ENCODE results near the gene APP. TPM values are rescaled to one million over a fixed set of nuclear protein-coding genes. Genes with fewer than 3 reads are reported as not detected.

Gene APP
- total and polyA plus RNA-seq, 2 experiments from 2014 or later = 55.7 to 316 TPM

DNA sequence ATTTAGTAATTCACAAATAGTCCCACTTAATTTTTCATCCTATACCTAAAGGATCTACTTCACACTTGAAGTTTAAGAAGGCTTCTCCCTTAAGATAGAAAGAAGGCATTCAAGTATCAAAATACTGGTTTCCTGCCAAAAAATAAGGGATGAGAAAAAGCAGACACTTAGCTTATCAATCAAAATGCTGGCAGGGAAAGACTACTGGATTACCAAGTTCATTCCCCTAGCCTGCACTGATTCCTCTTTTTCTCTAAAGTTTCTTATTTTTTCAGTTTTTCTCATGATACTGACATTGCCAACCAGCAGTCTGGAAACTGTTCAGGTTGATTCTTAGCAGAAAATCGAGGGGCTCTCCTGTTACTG, 231.2 kb downstream of the APP start:
- Histone ChIP-seq H4K20me1 (ENCODE audit: insufficient read depth, poor library complexity, severe bottlenecking) (no peaks in the 10 kb centered on the region), H3K4me2 (no peak overlapping the region), H2AFZ (no peak overlapping the region), H3K4me1 (ENCODE audit: insufficient read depth) (peaks cover 7% of the 10 kb centered on the region), H3K27me3 (no peaks in the 10 kb centered on the region), H3K9me3 (ENCODE audit: low read depth) (no peaks in the 10 kb centered on the region), H3K27ac (no peak overlapping the region), H3K79me2 (peaks cover 6% of the 10 kb centered on the region), H3K4me3 (no peak overlapping the region), H3K9me2 (replicated peaks; ENCODE audit: insufficient read depth) (no peaks in the 10 kb centered on the region), H3K36me3 (replicated peaks; ENCODE audit: insufficient read depth, low read depth) (no peaks in the 10 kb centered on the region)
- TF ChIP-seq EZH2phosphoT487 (IDR thresholded peaks at IDR 0.05; ENCODE audit: low read depth, severe bottlenecking, unreplicated experiment) = no peak
- TF ChIP-seq, protein P1, sequence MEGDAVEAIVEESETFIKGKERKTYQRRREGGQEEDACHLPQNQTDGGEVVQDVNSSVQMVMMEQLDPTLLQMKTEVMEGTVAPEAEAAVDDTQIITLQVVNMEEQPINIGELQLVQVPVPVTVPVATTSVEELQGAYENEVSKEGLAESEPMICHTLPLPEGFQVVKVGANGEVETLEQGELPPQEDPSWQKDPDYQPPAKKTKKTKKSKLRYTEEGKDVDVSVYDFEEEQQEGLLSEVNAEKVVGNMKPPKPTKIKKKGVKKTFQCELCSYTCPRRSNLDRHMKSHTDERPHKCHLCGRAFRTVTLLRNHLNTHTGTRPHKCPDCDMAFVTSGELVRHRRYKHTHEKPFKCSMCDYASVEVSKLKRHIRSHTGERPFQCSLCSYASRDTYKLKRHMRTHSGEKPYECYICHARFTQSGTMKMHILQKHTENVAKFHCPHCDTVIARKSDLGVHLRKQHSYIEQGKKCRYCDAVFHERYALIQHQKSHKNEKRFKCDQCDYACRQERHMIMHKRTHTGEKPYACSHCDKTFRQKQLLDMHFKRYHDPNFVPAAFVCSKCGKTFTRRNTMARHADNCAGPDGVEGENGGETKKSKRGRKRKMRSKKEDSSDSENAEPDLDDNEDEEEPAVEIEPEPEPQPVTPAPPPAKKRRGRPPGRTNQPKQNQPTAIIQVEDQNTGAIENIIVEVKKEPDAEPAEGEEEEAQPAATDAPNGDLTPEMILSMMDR (IDR thresholded peaks at IDR 0.05; ENCODE audit: poor library complexity) = no peak
- no peak for DNase-seq (ENCODE audit: low spot score)
- 48% methylated on average over 1 of the region's 1 CpG for WGBS (ENCODE audit: low lambda C conversion rate, missing lambda C conversion rate)

DNA sequence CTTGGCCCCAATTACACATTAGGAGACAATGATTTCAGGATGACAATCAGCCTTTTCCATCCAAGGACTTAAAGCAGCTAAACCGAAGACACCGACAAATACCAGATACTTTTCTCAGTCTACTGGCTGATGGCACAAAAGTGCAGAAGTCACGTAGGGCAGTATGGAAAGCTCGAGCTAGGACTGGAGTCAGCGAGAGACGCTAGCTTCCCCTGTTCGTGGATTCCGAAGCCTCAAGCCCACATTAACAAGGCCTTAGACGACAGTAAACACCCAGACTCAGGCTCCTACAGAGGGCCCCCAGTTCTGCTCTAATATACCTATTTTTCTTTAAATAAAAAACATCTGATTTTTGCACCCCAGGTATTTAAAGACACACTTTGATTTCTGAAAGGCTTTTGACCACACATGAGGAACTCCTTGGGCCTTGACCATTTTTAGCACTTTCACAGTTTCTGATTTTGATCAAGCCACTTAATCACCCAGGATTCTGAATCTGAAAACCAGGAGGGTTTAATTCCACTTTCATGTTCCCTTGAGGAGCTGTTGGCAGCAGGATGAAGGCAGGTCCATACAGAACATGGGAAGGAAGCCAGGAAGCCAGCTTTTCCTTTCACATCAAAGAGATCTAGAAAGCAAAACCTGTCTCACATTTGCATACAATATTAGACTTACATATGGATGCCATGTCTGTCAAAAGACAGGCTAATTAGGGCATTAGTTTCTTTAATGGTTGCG, 231.7 kb downstream of the APP start:
- no peak for DNase-seq (ENCODE audit: low spot score)
- H3K4me1 ChIP-seq (ENCODE audit: insufficient read depth) = peaks cover 7% of the 10 kb centered on the region
- WGBS (ENCODE audit: low lambda C conversion rate, missing lambda C conversion rate) = 66% methylated on average over 10 of the region's 10 CpGs
- TF ChIP-seq EZH2phosphoT487 (IDR thresholded peaks at IDR 0.05; ENCODE audit: low read depth, severe bottlenecking, unreplicated experiment) = no peak
- no peak for TF ChIP-seq EZH2 (IDR thresholded peaks at IDR 0.05; ENCODE audit: borderline replicate concordance)
- TF ChIP-seq, protein P1 (IDR thresholded peaks at IDR 0.05; ENCODE audit: poor library complexity) = no peak
- H3K27me3 ChIP-seq = no peaks in the 10 kb centered on the region
- no peak overlapping the region for H3K4me3 ChIP-seq
- H3K9me3 ChIP-seq (ENCODE audit: low read depth) = no peaks in the 10 kb centered on the region
- H3K79me2 ChIP-seq = peaks cover 3% of the 10 kb centered on the region
- no peaks in the 10 kb centered on the region for H3K36me3 ChIP-seq (replicated peaks; ENCODE audit: insufficient read depth, low read depth)
- H3K9me2 ChIP-seq (replicated peaks; ENCODE audit: insufficient read depth) = no peaks in the 10 kb centered on the region
- H4K20me1 ChIP-seq (ENCODE audit: insufficient read depth, poor library complexity, severe bottlenecking) = no peaks in the 10 kb centered on the region
- no peak overlapping the region for H2AFZ ChIP-seq
- no peak overlapping the region for H3K27ac ChIP-seq
- H3K4me2 ChIP-seq = no peak overlapping the region

DNA sequence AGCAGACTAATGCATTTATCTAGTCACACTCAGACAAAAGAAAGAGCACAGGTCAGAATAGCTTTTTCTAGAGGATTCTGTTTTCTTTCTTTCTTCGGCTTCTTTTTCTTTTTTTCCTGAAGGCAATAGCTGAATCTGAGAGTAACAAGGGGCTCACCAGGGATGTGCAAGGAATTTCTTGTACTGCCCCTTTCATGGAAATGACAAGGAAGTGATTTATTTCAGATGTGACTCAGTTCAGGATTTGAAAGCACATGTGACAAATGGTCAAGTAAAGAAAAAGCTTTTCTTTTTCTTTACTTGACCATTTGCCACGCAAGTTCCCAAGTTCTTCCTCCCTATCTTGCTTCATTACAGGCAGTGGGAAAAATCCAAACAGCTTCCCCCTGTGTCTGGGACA, 233.8 kb downstream of the APP start:
- H3K9me2 ChIP-seq (replicated peaks; ENCODE audit: insufficient read depth) = no peaks in the 10 kb centered on the region
- H3K79me2 ChIP-seq = no peaks in the 10 kb centered on the region
- no peak overlapping the region for H2AFZ ChIP-seq
- no peaks in the 10 kb centered on the region for H3K9me3 ChIP-seq (ENCODE audit: low read depth)
- H3K36me3 ChIP-seq (replicated peaks; ENCODE audit: insufficient read depth, low read depth) = no peaks in the 10 kb centered on the region
- no peaks in the 10 kb centered on the region for H3K27me3 ChIP-seq
- no peaks in the 10 kb centered on the region for H4K20me1 ChIP-seq (ENCODE audit: insufficient read depth, poor library complexity, severe bottlenecking)
- H3K4me2 ChIP-seq = no peak overlapping the region
- no peak overlapping the region for H3K27ac ChIP-seq
- no peak for DNase-seq (ENCODE audit: low spot score)
- no peak for TF ChIP-seq EZH2 (IDR thresholded peaks at IDR 0.05; ENCODE audit: borderline replicate concordance)
- TF ChIP-seq, protein P1 (IDR thresholded peaks at IDR 0.05; ENCODE audit: poor library complexity) = no peak
- TF ChIP-seq EZH2phosphoT487 (IDR thresholded peaks at IDR 0.05; ENCODE audit: low read depth, severe bottlenecking, unreplicated experiment) = no peak
- H3K4me3 ChIP-seq = no peak overlapping the region
- WGBS (ENCODE audit: low lambda C conversion rate, missing lambda C conversion rate) = 88% methylated on average over 2 of the region's 2 CpGs
- peaks cover 7% of the 10 kb centered on the region for H3K4me1 ChIP-seq (ENCODE audit: insufficient read depth)
